ENCODE measurements around the gene INIP.

INIP gene

DNA sequence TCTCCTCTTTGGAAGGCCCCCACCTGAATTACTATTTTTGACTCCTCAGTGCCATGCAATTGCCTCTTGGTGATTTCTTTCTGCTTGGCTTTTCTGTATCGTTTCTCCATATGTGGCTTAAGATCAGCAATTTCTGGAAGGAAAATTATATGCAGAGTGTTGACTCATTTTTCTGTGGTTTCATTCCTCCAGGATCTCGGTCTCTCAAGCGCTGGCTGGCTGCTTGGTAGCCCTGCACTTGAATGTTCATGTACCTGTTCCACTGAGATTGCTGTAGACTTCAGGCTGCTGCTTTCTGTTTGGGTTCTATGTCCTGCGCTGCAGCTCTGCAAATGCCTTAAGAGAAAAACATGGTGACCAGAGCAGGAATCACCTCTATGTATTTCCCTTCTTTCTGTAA lies 77.6 kb downstream of the INIP start:
- DNase-seq (ENCODE audit: low read depth): no peak
- TF ChIP-seq, protein P1, sequence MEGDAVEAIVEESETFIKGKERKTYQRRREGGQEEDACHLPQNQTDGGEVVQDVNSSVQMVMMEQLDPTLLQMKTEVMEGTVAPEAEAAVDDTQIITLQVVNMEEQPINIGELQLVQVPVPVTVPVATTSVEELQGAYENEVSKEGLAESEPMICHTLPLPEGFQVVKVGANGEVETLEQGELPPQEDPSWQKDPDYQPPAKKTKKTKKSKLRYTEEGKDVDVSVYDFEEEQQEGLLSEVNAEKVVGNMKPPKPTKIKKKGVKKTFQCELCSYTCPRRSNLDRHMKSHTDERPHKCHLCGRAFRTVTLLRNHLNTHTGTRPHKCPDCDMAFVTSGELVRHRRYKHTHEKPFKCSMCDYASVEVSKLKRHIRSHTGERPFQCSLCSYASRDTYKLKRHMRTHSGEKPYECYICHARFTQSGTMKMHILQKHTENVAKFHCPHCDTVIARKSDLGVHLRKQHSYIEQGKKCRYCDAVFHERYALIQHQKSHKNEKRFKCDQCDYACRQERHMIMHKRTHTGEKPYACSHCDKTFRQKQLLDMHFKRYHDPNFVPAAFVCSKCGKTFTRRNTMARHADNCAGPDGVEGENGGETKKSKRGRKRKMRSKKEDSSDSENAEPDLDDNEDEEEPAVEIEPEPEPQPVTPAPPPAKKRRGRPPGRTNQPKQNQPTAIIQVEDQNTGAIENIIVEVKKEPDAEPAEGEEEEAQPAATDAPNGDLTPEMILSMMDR (IDR thresholded peaks at IDR 0.05; ENCODE audit: control insufficient read depth, extremely low read depth, insufficient read depth): no peak
- H3K4me3 ChIP-seq (ENCODE audit: low read depth, low read length): no peak overlapping the region

All from LNCaP clone FGC (cell line).